Testis (tissue), 3 donors: ENCODE measurements around the gene ADNP2. TPM values are rescaled to one million over a fixed set of nuclear protein-coding genes. Genes with fewer than 3 reads are reported as not detected.

Experiments used
- DNase-seq: peaks from one replicate; pipeline ENCODE4 v3.0.0-alpha.2; 2019
- H3K27ac ChIP-seq, 2 donors: fragments of 200-600 bp; sonication (generic); one replicate each; pipeline ENCODE4 v1.5.1; 2019
- H3K27me3 ChIP-seq: fragments of 200-600 bp; sonication (generic); one replicate; pipeline ENCODE4 v1.5.1; 2019
- H3K36me3 ChIP-seq: fragments of 200-600 bp; sonication (generic); one replicate; pipeline ENCODE4 v1.5.1; 2017; ENCODE audit warnings: low read depth; ENCODE audit errors: missing control alignments
- H3K4me1 ChIP-seq: fragments of 200-600 bp; sonication (generic); one replicate; pipeline ENCODE4 v1.5.1; 2019
- H3K4me3 ChIP-seq, 2 donors: fragments of 200-600 bp; sonication (generic); one replicate each; pipeline ENCODE4 v1.5.1; 2017 to 2019
- H3K9me3 ChIP-seq: fragments of 200-600 bp; sonication (generic); one replicate; pipeline ENCODE4 v1.5.1; 2017
- CTCF ChIP-seq, 3 experiments: fragments of 450-650 bp in 2 of 3; fragments of 200-600 bp in 1 of 3; sonication (generic) in 1 of 3; IDR thresholded peaks; one replicate each; pipeline ENCODE4 v1.5.1; 2016 to 2019; ENCODE audit warnings: antibody characterized with exemption in 3 of 3, mild to moderate bottlenecking in 2 of 3, moderate library complexity in 1 of 3
- POLR2A ChIP-seq: fragments of 450-650 bp; IDR thresholded peaks from one replicate; pipeline ENCODE4 v1.6.1; 2017; ENCODE audit warnings: antibody characterized with exemption, mild to moderate bottlenecking, moderate library complexity
- WGBS, 2 donors: methylation state at CpG; one replicate each; pipeline ENCODE4 v1.1.5; 2018; 5-methylcytosine and 5-hydroxymethylcytosine counted together
- intact Hi-C: fragments of 100-400 bp; cut with DNase I; formaldehyde crosslinking; loops from one replicate; pipeline ENCODE4 v1.15.1; 2023; ENCODE audit warnings: low total_unique reads
- polyA plus RNA-seq: library from polyadenylated mRNA; stranded (reverse); fragments of 350-450 nt; fragmentation: Illumina TruSeq; extraction: RNeasy Lipid Tissue Mini Kit (QIAGEN cat#74804); gene quantifications from one replicate; pipeline ENCODE4 v1.2.3, GENCODE V29; 2014; ENCODE audit warnings: low read depth, low replicate concordance; ENCODE audit not compliant: insufficient read depth
- total RNA-seq, 2 donors: library from RNA; depleted of rRNA; stranded (reverse); fragments of >200 nt; gene quantifications; one replicate each; pipeline ENCODE4 v1.2.3, GENCODE V29; 2016

The ADNP2 gene
- total and polyA plus RNA-seq, 3 donors from 2014 or later = 50.0 to 57.7 (median 56.8) TPM

- Histone ChIP-seq H3K4me1 (no peaks in the 10 kb centered on the region), H3K4me3 (no peak overlapping the region), H3K9me3 (no peaks in the 10 kb centered on the region), H3K27ac (no peak overlapping the region), H3K27me3 (no peaks in the 10 kb centered on the region), H3K36me3 (no peaks in the 10 kb centered on the region)
- DNase-seq = no peak
- intact Hi-C loops = no loop called here
- 80 to 89% methylated on average over 10 to 13 of the region's 13 CpGs for WGBS, 2 donors
- TF ChIP-seq POLR2A (no peak), CTCF (IDR thresholded peaks at IDR 0.05) (no peak)
Observed at GRCh38 chr18:80167931-80168330, 58.9 kb downstream of the ADNP2 start.

- 93 to 97% methylated on average over 2 of the region's 2 CpGs for WGBS, 2 donors
Observed at GRCh38 chr18:80168346-80168745, 59.3 kb downstream of the ADNP2 start.

GRCh38 chr18:80168982-80169381 is 59.9 kb downstream of the ADNP2 start:
- 94 to 96% methylated on average over 8 to 15 of the region's 15 CpGs for WGBS, 2 donors
- no peak for TF ChIP-seq POLR2A
- no peak for TF ChIP-seq CTCF (IDR thresholded peaks at IDR 0.05)
- intact Hi-C loops = no loop called here
- no peak for DNase-seq
- H3K36me3 ChIP-seq = no peaks in the 10 kb centered on the region
- H3K4me3 ChIP-seq = no peak overlapping the region
- H3K4me1 ChIP-seq = no peaks in the 10 kb centered on the region
- H3K27ac ChIP-seq = no peak overlapping the region
- H3K9me3 ChIP-seq = no peaks in the 10 kb centered on the region
- H3K27me3 ChIP-seq = no peaks in the 10 kb centered on the region

More at GRCh38 chr18:80168346-80168745, 59.3 kb downstream of the ADNP2 start:
- no peak overlapping the region for H3K4me3 ChIP-seq
- no peaks in the 10 kb centered on the region for H3K27me3 ChIP-seq
- no peaks in the 10 kb centered on the region for H3K36me3 ChIP-seq
- H3K27ac ChIP-seq = no peak overlapping the region
- no peaks in the 10 kb centered on the region for H3K9me3 ChIP-seq
- DNase-seq = no peak
- H3K4me1 ChIP-seq = no peaks in the 10 kb centered on the region
- TF ChIP-seq POLR2A (no peak), CTCF (IDR thresholded peaks at IDR 0.05) (no peak)
- intact Hi-C loops = no loop called here

- H3K4me1 ChIP-seq = no peaks in the 10 kb centered on the region
- H3K9me3 ChIP-seq = no peaks in the 10 kb centered on the region
- intact Hi-C loops = no loop called here
- 90 to 97% methylated on average over 17 of the region's 17 CpGs for WGBS, 2 donors
- no peaks in the 10 kb centered on the region for H3K27me3 ChIP-seq
- no peak overlapping the region for H3K27ac ChIP-seq
- no peak for TF ChIP-seq CTCF (IDR thresholded peaks at IDR 0.05)
- H3K4me3 ChIP-seq = no peak overlapping the region
- DNase-seq = no peak
- no peaks in the 10 kb centered on the region for H3K36me3 ChIP-seq
Observed at GRCh38 chr18:80169607-80170006, 60.5 kb downstream of the ADNP2 start.

GRCh38 chr18:80170395-80171053 is 61.5 kb downstream of the ADNP2 start:
- intact Hi-C loops = no loop called here
- 82 to 83% methylated on average over 5 to 7 of the region's 7 CpGs for WGBS, 2 donors

More at GRCh38 chr18:80170395-80171053, 61.5 kb downstream of the ADNP2 start:
- Histone ChIP-seq H3K4me3 (no peak overlapping the region), H3K9me3 (no peaks in the 10 kb centered on the region), H3K27me3 (no peaks in the 10 kb centered on the region), H3K4me1 (no peaks in the 10 kb centered on the region), H3K27ac (no peak overlapping the region), H3K36me3 (no peaks in the 10 kb centered on the region)
- no peak for DNase-seq
- TF ChIP-seq CTCF (IDR thresholded peaks at IDR 0.05) (no peak), POLR2A (no peak)
